DND-41 (cell line): ENCODE measurements around the gene RNF220.

Experiments
- ATAC-seq: fragments of 200-7000 bp; cut with Tn5 transposase; 3 replicates; pipeline ENCODE4 v1.9.1; 2021; ENCODE audit warnings: low read depth; ENCODE audit not compliant: insufficient read depth
- DNase-seq: peaks from one replicate; pipeline ENCODE4 v3.0.0-alpha.2; 2020
- H2AFZ ChIP-seq: 2 replicates; pipeline ENCODE4 v1.6.0; 2012; ENCODE audit warnings: low read depth, low read length
- H3K27ac ChIP-seq: 2 replicates; pipeline ENCODE4 v1.5.1; 2012; ENCODE audit warnings: low read length, inconsistent platforms
- H3K27me3 ChIP-seq: fragments of 200-600 bp; sonication (generic); 2 replicates; pipeline ENCODE4 v1.6.0; 2012; ENCODE audit warnings: low read length, mild to moderate bottlenecking, inconsistent platforms; ENCODE audit not compliant: insufficient read depth, poor library complexity
- H3K36me3 ChIP-seq: 2 replicates; pipeline ENCODE4 v1.5.1; 2012; ENCODE audit warnings: low read length, inconsistent platforms; ENCODE audit not compliant: insufficient read depth
- H3K4me1 ChIP-seq: 2 replicates; pipeline ENCODE4 v1.5.1; 2012; ENCODE audit warnings: mild to moderate bottlenecking, low read length; ENCODE audit not compliant: insufficient read depth
- H3K4me2 ChIP-seq: 2 replicates; pipeline ENCODE4 v1.6.0; 2012; ENCODE audit warnings: mild to moderate bottlenecking, moderate library complexity, low read length, inconsistent platforms; ENCODE audit not compliant: insufficient read depth
- H3K4me3 ChIP-seq, 2 experiments: fragments of 200-600 bp in 1 of 2; shearing (Covaris generic) in 1 of 2; 2 replicates each; pipeline ENCODE4 v1.5.1; 2012 to 2016; ENCODE audit warnings: inconsistent platforms in 2 of 2, low read length in 2 of 2, mild to moderate bottlenecking in 2 of 2, low read depth in 1 of 2, moderate library complexity in 1 of 2
- H3K79me2 ChIP-seq: 2 replicates; pipeline ENCODE4 v1.6.0; 2012; ENCODE audit warnings: low read length, inconsistent platforms; ENCODE audit not compliant: insufficient read depth
- H3K9ac ChIP-seq: 2 replicates; pipeline ENCODE4 v1.6.0; 2012; ENCODE audit warnings: low read depth, mild to moderate bottlenecking, inconsistent platforms, low read length, moderate library complexity
- H3K9me3 ChIP-seq: 2 replicates; pipeline ENCODE4 v1.5.1; 2012; ENCODE audit warnings: low read length, moderate library complexity, mild to moderate bottlenecking, inconsistent platforms; ENCODE audit not compliant: insufficient read depth, severe bottlenecking
- H4K20me1 ChIP-seq: 2 replicates; pipeline ENCODE4 v1.6.0; 2012; ENCODE audit warnings: low read length; ENCODE audit not compliant: insufficient read depth
- CTCF ChIP-seq: IDR thresholded peaks from 2 replicates; pipeline ENCODE4 v1.5.1; 2012; ENCODE audit warnings: borderline replicate concordance, low read length, moderate library complexity, mild to moderate bottlenecking; ENCODE audit not compliant: poor library complexity, severe bottlenecking; ENCODE audit errors: extremely low read depth
- EZH2 ChIP-seq: IDR thresholded peaks from 3 replicates; pipeline ENCODE4 v1.6.1; 2012; ENCODE audit warnings: borderline replicate concordance, low read depth, mild to moderate bottlenecking, moderate library complexity, low read length, inconsistent platforms; ENCODE audit not compliant: severe bottlenecking

Gene RNF220

GRCh38 chr1:44423591-44424537 lies 18.8 kb downstream of the RNF220 start:
- no peaks in the 10 kb centered on the region for H3K36me3 ChIP-seq
- no peak overlapping the region for H3K4me3 ChIP-seq
- no peak overlapping the region for H3K9ac ChIP-seq
- H3K27ac ChIP-seq, result no peak overlapping the region
- no peak overlapping the region for H3K4me2 ChIP-seq
- peaks cover 68% of the 10 kb centered on the region for H3K27me3 ChIP-seq
- no peak for TF ChIP-seq EZH2
- no peak for TF ChIP-seq CTCF
- H2AFZ ChIP-seq, result no peak overlapping the region
- H3K79me2 ChIP-seq, result no peaks in the 10 kb centered on the region
- DNase-seq, result peak; percentile 44
- H3K4me1 ChIP-seq, result peaks cover 14% of the 10 kb centered on the region
- peak; percentile 86 for ATAC-seq
- no peaks in the 10 kb centered on the region for H4K20me1 ChIP-seq
- no peaks in the 10 kb centered on the region for H3K9me3 ChIP-seq

- Histone ChIP-seq H3K27me3 (peaks cover 77% of the 10 kb centered on the region), H3K36me3 (no peaks in the 10 kb centered on the region), H3K4me2 (no peak overlapping the region), H3K9ac (no peak overlapping the region), H3K27ac (no peak overlapping the region), H2AFZ (no peak overlapping the region), H3K79me2 (no peaks in the 10 kb centered on the region), H3K4me1 (peaks cover 14% of the 10 kb centered on the region), H3K4me3 (no peak overlapping the region), H3K9me3 (no peaks in the 10 kb centered on the region), H4K20me1 (no peaks in the 10 kb centered on the region)
- no peak for TF ChIP-seq CTCF
- TF ChIP-seq EZH2, result no peak
- ATAC-seq, result no peak
- no peak for DNase-seq
These were observed 19.7 kb downstream of the RNF220 start for GRCh38 chr1:44424747-44425146.

GRCh38 chr1:44425341-44426082 lies 20.5 kb downstream of the RNF220 start:
- ATAC-seq, result no peak
- Histone ChIP-seq H4K20me1 (no peaks in the 10 kb centered on the region), H3K9ac (no peak overlapping the region), H3K27me3 (peaks cover 70% of the 10 kb centered on the region), H3K27ac (no peak overlapping the region), H3K9me3 (no peaks in the 10 kb centered on the region), H3K36me3 (no peaks in the 10 kb centered on the region), H3K4me3 (no peak overlapping the region), H2AFZ (no peak overlapping the region), H3K79me2 (no peaks in the 10 kb centered on the region), H3K4me1 (peaks cover 14% of the 10 kb centered on the region), H3K4me2 (no peak overlapping the region)
- no peak for TF ChIP-seq CTCF
- no peak for TF ChIP-seq EZH2
- DNase-seq, result no peak
